ENCODE data around the gene SLC6A18.
"Not testable (repeated sequence)": the region's sequence is repeated elsewhere in the genome, so short reads cannot be mapped to it uniquely, and the experiment has no call there.

The SLC6A18 gene

DNA sequence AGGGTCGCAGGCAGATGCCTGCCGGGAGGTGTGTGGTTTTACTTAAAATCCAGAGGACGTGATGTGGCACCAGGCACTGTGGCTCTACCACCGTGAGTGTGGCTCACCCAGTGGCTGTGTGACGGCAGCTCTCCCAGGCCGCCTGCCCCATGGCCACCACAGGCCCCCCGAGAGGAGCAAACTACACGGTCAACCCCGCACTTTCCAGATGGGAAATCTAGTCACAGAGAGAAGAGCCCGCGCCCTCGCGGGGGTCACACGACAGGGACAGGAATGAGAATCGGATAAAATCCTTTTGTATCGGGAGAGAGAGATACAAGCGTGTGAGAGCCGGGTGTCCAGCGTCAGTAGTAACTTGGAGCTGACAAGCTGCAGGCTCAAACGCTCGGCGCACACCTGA is 45.2 kb downstream of the SLC6A18 start:
- TF ChIP-seq, protein P1, sequence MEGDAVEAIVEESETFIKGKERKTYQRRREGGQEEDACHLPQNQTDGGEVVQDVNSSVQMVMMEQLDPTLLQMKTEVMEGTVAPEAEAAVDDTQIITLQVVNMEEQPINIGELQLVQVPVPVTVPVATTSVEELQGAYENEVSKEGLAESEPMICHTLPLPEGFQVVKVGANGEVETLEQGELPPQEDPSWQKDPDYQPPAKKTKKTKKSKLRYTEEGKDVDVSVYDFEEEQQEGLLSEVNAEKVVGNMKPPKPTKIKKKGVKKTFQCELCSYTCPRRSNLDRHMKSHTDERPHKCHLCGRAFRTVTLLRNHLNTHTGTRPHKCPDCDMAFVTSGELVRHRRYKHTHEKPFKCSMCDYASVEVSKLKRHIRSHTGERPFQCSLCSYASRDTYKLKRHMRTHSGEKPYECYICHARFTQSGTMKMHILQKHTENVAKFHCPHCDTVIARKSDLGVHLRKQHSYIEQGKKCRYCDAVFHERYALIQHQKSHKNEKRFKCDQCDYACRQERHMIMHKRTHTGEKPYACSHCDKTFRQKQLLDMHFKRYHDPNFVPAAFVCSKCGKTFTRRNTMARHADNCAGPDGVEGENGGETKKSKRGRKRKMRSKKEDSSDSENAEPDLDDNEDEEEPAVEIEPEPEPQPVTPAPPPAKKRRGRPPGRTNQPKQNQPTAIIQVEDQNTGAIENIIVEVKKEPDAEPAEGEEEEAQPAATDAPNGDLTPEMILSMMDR (IDR thresholded peaks at IDR 0.05) = no peak
- Histone ChIP-seq H3K27ac (no peak overlapping the region), H3K4me3 (ENCODE audit: low read depth in 1 of 2, low read length in 1 of 2) (no peak overlapping the region), H3K4me1 (ENCODE audit: control insufficient read depth in 1 of 2, insufficient read depth in 1 of 2, low read depth in 1 of 2, low read length in 1 of 2) (no peaks in the 10 kb centered on the region), H3K9me3 (no peaks in the 10 kb centered on the region), H3K27me3 (no peaks in the 10 kb centered on the region), H3K36me3 (no peaks in the 10 kb centered on the region)

DNA sequence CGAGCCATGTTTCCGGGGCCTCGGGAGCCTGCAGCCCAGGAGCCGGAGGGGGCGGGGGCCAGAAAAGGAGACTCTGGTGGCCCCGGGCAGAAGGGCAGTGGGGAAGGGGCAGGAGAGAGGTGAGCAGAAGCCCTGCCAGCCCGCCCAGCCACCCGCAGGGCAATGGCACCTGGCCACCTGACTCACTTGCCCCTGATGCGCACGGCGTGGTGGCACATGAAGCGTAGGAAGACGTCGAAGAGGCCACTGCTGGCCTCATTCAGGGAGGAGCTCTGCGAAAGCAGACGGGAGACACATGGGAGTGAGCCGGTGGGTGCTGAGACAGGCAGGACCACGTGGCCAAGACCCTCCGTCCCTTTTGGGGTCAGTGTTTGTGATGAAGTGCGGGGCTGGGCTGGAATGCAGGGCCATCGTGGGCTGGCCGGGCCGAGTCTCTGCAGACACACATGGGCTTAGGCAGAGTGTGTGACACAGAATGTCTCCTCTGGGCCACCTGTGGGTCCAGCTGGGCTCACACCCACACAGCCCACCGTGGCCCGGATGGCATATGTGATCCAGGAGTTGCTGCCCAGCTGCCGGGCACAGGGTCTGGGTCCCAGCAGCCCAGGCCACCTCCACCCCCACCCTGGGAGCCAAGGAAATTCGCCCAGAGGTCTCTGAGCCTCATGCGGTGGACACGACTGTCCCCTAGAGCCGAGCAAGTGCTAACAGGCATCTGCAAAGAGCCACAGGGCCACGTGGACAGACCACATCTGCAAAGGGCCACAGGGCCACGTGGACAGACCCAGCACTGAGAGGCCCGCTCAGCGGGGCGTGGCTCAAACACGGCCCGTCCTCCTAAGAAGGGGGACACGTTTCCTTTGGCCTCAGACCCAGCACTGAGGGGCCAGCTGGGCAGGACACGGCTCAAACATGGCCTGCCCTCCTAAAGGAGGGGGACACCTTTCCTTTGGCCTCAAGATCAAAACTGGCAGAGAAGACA is 46.0 kb downstream of the SLC6A18 start:
- Histone ChIP-seq H3K27me3 (no peaks in the 10 kb centered on the region), H3K4me3 (ENCODE audit: low read depth in 1 of 2, low read length in 1 of 2) (no peak overlapping the region), H3K9me3 (no peaks in the 10 kb centered on the region), H3K4me1 (ENCODE audit: control insufficient read depth in 1 of 2, insufficient read depth in 1 of 2, low read depth in 1 of 2, low read length in 1 of 2) (no peaks in the 10 kb centered on the region), H3K27ac (no peak overlapping the region), H3K36me3 (no peaks in the 10 kb centered on the region)
- TF ChIP-seq, protein P1 (IDR thresholded peaks at IDR 0.05) = no peak

DNA sequence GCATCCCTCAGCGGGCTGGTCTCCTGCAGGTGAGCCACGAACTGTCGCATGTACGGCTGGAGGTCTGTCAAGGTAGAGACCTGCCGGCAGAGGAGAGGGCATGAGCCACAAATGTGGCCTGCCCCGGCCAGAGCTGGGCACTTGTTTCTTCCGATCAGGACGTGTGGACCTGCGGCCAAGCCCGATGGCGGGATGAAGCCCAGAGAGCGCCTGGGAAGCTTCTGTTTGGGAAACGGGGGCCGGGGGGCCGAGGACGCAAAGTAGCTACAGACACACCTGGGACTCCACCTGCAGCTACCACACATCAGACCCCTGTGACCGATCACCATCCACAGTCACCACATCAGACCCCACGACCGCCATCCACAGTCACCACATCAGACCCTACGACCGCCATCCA is 47.0 kb downstream of the SLC6A18 start:
- Histone ChIP-seq H3K9me3 (no peaks in the 10 kb centered on the region), H3K4me3 (ENCODE audit: low read depth in 1 of 2, low read length in 1 of 2) (no peak overlapping the region), H3K27ac (no peak overlapping the region), H3K27me3 (no peaks in the 10 kb centered on the region), H3K4me1 (ENCODE audit: control insufficient read depth in 1 of 2, insufficient read depth in 1 of 2, low read depth in 1 of 2, low read length in 1 of 2) (no peaks in the 10 kb centered on the region), H3K36me3 (no peaks in the 10 kb centered on the region)
- TF ChIP-seq, protein P1 (IDR thresholded peaks at IDR 0.05) = no peak

DNA sequence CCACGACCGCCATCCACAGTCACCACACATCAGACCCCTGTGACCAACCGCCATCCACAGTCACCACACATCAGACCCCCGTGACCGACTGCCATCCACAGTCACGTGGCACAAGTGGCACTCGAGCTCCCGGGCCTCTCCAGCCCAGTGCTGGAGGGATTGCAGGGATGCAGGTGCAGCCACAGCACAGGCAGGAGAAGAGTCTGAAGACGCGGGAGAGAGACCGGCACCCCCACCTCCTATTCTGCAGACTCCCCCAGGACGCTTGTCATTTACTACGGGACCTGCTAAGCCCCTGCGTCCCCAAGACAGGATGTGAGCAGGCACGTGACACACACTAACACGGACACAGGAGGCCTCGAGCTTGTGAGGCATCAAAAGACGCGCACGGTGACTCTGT is 48.6 kb downstream of the SLC6A18 start:
- no peaks in the 10 kb centered on the region for H3K27me3 ChIP-seq
- H3K27ac ChIP-seq = no peak overlapping the region
- H3K4me3 ChIP-seq (ENCODE audit: low read depth in 1 of 2, low read length in 1 of 2) = no peak overlapping the region
- no peaks in the 10 kb centered on the region for H3K4me1 ChIP-seq (ENCODE audit: control insufficient read depth in 1 of 2, insufficient read depth in 1 of 2, low read depth in 1 of 2, low read length in 1 of 2)
- TF ChIP-seq, protein P1 (IDR thresholded peaks at IDR 0.05) = no peak
- no peaks in the 10 kb centered on the region for H3K36me3 ChIP-seq
- H3K9me3 ChIP-seq = no peaks in the 10 kb centered on the region

DNA sequence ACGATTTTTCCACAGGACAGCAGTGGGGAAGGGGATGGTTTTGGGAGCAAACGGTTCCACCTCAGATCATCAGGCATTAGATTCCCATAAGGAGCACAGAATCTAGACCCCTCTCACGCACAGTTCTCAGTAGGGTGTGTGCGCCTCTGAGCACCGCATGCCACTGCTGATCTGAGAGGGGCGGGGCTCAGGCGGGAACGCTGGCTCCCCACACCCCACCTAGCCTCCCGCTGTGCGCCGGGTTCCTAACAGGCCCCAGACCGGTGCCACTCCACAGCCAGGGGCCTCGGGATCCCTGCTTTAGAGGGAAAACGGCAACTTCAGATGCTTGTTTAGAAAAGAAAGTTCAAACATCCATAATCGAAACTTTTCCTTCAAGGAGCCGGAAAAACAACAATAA is 49.3 kb downstream of the SLC6A18 start:
- H3K9me3 ChIP-seq = no peaks in the 10 kb centered on the region
- H3K27me3 ChIP-seq = no peaks in the 10 kb centered on the region
- TF ChIP-seq, protein P1 (IDR thresholded peaks at IDR 0.05) = no peak
- no peak overlapping the region for H3K4me3 ChIP-seq (ENCODE audit: low read depth in 1 of 2, low read length in 1 of 2)
- H3K4me1 ChIP-seq (ENCODE audit: control insufficient read depth in 1 of 2, insufficient read depth in 1 of 2, low read depth in 1 of 2, low read length in 1 of 2) = no peaks in the 10 kb centered on the region
- H3K27ac ChIP-seq = no peak overlapping the region
- no peaks in the 10 kb centered on the region for H3K36me3 ChIP-seq

DNA sequence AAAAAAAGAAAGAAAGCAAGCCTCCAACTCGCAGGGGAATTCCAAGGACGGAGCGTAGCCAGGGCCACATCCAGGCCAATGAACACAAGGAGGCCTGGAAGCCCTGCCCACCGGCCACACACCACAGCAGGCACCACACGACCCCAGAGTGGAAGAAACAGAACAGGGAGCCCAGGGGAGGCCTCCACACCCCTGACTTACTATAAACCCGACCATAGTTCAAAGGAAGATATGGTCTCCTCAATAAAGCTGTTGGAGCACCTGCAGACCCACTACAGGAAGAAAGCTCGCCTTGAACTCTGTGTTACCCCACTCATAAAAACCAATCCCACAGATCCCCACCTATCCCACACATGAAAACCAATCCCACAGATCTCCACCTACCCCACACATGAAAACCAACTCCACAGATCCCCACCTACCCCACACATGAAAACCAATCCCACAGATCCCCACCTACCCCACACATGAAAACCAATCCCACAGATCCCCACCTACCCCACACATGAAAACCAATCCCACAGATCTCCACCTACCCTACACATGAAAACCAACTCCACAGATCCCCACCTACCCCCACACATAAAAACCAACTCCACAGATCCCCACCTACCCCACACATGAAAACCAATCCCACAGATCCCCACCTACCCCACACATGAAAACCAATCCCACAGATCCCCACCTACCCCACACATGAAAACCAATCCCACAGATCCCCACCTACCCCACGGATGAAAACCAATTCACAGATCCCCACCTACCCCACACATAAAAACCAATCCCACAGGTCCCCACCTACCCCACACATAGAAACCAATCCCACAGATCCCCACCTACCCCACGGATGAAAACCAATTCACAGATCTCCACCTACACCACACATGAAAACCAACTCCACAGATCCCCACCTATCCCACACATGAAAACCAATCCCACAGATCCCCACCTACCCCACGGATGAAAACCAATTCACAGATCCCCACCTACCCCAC is 50.5 kb downstream of the SLC6A18 start:
- not testable (repeated sequence) for H3K9me3 ChIP-seq; H3K27ac ChIP-seq; H3K27me3 ChIP-seq; H3K4me3 ChIP-seq (ENCODE audit: low read depth in 1 of 2, low read length in 1 of 2); H3K36me3 ChIP-seq; H3K4me1 ChIP-seq (ENCODE audit: control insufficient read depth in 1 of 2, insufficient read depth in 1 of 2, low read depth in 1 of 2, low read length in 1 of 2)
